GM21737 (cell line): ENCODE data around the gene C8G.

Experiments used
- ATAC-seq: cut with Tn5 transposase; IDR thresholded peaks from one replicate; pipeline ENCODE4 v1.9.1; 2021; ENCODE audit warnings: mild to moderate bottlenecking, moderate library complexity; ENCODE audit not compliant: unreplicated experiment

C8G gene

GRCh38 chr9:136952876-136953770 is 8.1 kb downstream of the C8G start:
- ATAC-seq, result no peak

DNA sequence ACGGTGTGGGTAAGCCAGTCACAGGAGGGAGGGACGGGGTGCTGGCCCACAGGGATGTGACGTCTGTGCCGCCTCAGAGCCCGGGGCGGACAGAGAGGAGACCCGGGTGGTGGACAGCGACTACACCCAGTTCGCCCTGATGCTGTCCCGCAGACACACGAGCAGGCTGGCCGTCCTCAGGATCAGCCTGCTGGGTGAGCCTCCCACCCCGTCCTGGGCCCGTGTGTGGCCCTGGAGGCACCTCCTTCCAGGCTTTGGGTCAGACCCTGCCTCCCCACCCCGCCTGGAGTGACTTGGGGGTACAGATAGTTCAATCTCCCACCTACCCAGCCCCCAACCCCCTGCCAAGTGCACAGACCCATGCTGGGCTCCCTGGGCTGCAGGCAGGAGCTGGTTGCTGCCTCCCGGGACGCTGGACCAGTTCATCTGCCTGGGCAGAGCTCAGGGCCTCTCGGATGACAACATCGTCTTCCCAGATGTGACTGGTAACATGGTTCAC is 8.8 kb downstream of the C8G start:
- no peak for ATAC-seq

GRCh38 chr9:136954270-136955083 is 9.4 kb downstream of the C8G start:
- no peak for ATAC-seq

DNA sequence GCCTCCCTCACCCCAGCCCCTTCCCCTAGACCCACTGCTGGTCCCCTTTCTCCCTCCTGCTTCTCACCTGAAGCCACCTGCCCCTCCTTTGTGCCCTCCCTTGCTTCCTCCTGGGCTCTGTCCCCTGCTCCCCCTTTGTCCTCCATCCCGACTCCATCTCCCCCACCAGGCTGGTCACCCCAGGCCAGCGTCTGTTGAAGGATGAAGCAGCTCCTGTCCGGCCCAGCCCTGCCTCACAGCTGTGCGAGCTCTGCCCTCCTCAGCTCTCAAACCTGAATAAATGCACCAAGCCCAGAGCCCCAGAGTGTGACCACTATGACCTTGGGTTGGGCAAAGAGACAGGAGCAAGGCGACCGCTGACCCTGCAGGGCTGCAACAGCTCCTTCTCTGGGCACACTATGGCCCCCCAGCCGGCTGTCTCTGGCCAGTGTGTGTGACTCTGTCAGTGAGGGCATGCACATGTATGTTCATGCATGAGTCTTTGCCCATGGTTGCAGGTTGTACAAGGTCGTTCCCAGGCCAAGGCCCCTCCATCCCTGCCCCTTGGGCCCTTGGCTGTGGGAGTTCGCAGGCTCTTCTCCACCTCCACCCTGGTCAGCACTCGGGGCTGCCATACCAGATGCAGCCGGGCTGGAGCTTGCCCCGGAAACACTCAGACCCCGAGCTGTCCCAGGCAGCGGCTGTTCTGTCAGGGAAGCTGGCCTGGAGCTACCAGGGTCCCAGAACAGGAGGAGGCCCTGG is 10.3 kb downstream of the C8G start:
- ATAC-seq, result no peak

- no peak for ATAC-seq
These were observed 10.9 kb downstream of the C8G start for GRCh38 chr9:136955943-136956335.

DNA sequence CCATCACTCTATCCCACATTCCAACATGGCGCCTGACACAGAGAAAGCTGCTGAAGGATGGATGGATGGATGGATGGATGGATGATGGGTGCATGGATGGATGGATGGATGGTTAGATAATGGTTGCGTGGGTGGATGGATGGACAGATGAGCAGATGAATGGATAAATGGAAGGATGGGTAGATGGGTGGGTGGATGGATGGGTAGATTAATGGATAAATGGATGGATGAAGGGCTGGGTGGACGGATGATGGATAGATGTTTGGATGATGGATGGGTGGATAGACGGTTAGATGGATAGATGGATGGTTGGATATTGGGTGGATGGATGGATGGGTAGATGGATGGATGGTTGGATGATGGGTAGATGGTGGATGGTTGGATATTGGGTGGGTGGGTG is 11.6 kb downstream of the C8G start:
- no peak for ATAC-seq

DNA sequence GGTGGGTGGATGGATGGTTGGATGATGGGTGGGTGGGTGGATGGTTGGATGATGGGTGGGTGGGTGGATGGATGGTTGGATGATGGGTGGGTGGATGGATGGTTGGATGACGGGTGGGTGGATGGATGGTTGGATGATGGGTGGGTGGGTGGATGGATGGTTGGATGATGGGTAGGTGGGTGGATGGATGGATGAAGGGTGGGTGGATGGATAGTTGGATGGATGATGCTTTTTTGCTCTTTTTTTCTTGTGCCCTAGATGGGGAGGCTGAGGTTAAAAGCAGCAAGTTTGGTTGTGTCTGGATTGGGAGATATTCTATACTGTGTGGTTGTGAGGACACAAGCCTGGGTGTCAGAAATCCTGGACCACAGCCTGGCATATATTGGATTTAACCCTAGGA is 12.4 kb downstream of the C8G start:
- no peak for ATAC-seq

- ATAC-seq, result no peak
These were observed 12.9 kb downstream of the C8G start for GRCh38 chr9:136957901-136958300.

DNA sequence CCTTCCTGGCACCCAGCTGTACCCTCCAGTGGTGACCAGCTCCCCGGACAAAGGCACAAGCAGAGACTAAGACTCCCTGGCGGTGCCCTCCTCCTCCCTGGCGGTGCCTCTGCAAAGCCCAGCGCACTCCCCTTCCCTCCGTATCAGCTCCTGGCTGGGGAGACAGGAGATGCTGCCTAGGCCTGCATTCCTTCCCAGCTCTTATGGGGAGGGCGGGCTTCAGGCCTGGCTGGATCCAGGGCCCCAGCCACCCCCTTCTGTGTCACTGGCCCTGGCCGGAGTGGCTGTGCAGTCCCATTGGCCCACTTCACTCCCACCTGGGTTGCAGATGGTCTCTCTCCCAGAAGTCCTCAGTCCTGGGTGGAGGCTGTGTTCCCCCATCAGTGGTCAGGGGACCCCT is 13.4 kb downstream of the C8G start:
- ATAC-seq, result no peak

DNA sequence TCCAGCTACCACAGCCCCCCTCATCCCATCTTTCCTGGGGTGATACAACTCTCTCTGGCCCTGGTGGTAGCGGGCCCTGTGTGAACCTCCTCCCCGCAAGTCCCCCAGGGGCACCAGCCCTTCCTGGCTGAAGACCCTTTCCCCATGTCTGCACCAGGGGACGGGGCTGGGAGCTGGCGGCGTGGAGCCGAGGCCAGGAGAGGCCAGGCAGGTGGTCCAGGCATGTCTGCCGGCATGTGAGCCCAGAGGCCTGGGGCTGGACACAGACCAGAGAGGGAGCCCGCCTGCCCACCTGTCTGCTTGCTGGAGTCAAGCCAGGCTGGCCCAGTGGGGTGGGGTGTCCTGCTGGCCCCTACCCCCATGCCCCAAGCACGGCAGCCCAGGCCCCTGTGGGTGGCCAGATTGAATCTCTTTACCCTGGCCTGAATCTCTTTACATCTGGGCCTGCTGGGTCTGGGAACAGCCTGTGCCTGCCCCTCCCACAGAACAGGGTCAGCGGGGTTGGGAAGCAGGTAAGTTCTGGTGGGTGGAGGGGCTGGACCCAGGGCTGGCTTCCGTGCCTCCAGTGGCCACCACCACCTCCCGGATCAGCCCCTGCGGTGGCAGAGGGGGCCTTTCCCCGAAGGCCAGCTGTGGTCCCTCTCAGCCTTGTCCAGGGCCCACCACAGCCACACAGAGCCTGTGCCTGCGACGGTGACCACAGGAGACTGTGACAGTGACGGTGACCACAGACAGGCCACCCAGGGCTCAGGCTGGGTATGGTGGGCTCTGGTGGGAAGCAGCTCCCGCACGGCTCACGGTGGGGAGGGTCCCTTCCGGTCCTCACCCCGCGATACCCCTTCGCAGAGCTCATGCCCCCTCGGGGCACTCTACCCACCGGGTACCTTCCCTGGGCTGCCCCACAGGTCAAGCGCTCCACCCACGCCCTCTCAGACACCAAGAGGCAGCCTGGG is 14.1 kb downstream of the C8G start:
- ATAC-seq, result no peak

DNA sequence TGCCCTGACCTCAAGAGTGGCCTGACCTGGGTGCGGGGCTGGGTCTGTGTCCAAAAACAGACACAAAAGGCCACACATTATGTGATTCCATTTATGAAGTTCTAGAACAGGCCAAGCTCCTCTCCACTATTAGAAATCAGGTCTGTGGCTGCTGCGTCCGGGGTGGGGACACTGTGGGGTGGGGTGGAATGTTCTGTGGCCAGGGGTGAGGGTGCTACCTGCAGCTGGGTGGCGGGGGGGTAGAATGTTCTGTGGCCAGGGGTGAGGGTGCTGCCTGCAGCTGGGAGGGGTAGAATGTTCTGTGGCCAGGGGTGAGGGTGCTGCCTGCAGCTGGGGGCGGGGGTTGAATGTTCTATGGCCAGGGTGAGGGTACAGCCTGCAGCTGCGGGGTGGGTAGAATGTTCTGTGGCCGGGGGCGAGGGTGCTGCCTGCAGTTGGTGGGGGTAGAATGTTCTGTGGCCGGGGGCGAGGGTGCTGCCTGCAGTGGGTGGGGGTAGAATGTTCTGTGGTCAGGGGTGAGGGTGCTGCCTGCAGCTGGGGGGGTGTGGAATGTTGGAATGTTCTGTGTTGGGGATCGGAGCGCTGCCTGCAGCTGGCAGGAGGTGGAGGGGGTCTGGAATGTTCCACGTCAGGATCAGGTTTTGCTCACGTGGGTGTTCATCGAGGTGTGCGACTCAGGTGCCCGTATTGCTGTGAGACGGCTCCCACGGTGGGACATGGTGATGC is 15.3 kb downstream of the C8G start:
- ATAC-seq, result no peak

- ATAC-seq, result no peak
These were observed 15.9 kb downstream of the C8G start for GRCh38 chr9:136960938-136961275.

DNA sequence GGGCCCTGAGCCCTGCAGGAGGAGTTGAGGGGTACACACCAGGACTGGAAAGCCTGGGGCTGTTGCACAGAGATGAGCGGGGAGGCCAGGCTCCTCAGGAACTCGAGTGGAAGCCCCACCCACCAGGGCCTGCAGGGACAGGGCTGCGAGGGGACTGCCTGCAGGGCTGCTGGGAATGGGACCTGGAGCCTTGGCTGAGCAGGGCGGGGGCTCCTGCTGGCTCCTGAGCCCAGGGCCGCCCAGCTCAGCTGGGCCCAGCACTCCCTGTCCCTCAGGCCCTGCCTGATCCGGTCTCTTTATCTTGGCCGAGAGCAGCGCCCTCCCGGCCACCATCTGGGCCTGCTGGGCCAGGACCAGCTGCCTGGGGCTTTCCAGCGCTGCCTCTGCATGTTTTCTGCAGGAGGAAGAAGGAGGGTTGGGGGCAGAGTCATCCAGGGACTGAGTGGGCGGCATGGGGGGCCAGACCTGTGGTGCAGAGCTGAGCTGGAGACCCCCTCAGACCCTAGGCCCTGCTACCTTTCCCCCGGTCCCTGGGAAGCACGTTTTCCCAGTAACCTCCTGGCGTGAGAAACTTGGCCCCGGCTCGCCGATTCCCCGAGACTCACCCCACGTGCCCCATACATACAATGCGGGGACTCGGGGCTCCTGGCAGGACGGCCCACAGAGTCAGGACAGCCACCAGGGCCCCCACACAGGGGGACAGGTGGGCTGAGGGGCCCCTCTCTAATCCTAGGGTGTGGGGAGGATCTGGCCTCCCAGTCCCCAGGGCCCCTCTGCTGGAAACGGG is 16.4 kb downstream of the C8G start:
- ATAC-seq, result no peak

GRCh38 chr9:136962163-136962562 is 17.1 kb downstream of the C8G start:
- ATAC-seq, result no peak

- ATAC-seq, result no peak
These were observed 17.7 kb downstream of the C8G start for GRCh38 chr9:136962701-136963248.

DNA sequence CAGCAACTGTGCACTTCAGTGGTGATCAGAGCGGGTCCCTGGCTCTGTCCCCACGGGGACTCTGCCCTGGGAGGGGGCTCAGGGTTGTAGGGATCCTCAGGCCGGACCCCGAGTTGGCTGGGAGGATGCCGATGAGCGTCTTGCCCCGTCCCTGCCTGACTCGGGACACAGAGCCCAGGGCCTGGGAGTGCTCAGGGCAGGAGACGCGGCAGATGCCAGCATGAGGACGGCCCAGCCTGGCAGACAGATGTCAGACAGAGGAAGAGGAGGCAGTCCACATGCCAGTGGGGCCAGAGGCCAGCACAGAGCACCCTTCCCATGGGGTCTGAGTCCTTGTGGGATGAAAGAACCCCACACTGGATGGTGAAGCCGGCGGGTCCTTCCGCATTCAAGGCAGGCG is 18.3 kb downstream of the C8G start:
- ATAC-seq, result no peak

GRCh38 chr9:136963751-136964150 is 18.7 kb downstream of the C8G start:
- no peak for ATAC-seq

- no peak for ATAC-seq
These were observed 19.2 kb downstream of the C8G start for GRCh38 chr9:136964171-136964689.
